Measurements from ENCODE around the gene CMIP. TPM values are rescaled to one million over a fixed set of nuclear protein-coding genes. Genes with fewer than 3 reads are reported as not detected.

The CMIP gene
- total RNA-seq, 3 donors from 2014 or later: 14.9 to 23.9 (median 17.6) TPM

- intact Hi-C loops (cut with DNase I; ENCODE audit: low total_unique reads): no loop called here
- Histone ChIP-seq H3K27ac (peak overlapping the region in 1 of 2 donors; percentile 15), H3K36me3 (no peaks in the 10 kb centered on the region), H3K4me3 (no peak overlapping the region), H3K9me3 (no peaks in the 10 kb centered on the region), H3K4me1 (peaks cover 0 to 4% of the 10 kb centered on the region in 2 donors), H3K27me3 (no peaks in the 10 kb centered on the region)
- no peak for TF ChIP-seq CTCF (IDR thresholded peaks at IDR 0.05)
- TF ChIP-seq POLR2AphosphoS5 (IDR thresholded peaks at IDR 0.05): no peak
- no peak for TF ChIP-seq POLR2A (IDR thresholded peaks at IDR 0.05)
- peak in 1 of 2 donors; percentile 12 for DNase-seq (ENCODE audit: low spot score in 2 of 2)
Observed at GRCh38 chr16:81515281-81515680, 70.7 kb downstream of the CMIP start.

- H3K9me3 ChIP-seq: no peaks in the 10 kb centered on the region
- no peak overlapping the region for H3K4me3 ChIP-seq
- intact Hi-C loops (cut with DNase I; ENCODE audit: low total_unique reads): no loop called here
- DNase-seq (ENCODE audit: low spot score in 2 of 2): peak in 1 of 2 donors; percentile 27
- H3K36me3 ChIP-seq: no peaks in the 10 kb centered on the region
- H3K27me3 ChIP-seq: no peaks in the 10 kb centered on the region
- peaks cover 0 to 4% of the 10 kb centered on the region in 2 donors for H3K4me1 ChIP-seq
- TF ChIP-seq POLR2AphosphoS5 (IDR thresholded peaks at IDR 0.05) (no peak), POLR2A (IDR thresholded peaks at IDR 0.05) (no peak), CTCF (IDR thresholded peaks at IDR 0.05) (no peak)
- H3K27ac ChIP-seq: peak overlapping the region in 1 of 2 donors; percentile 15
Observed at GRCh38 chr16:81515721-81516120, 71.1 kb downstream of the CMIP start.

- Histone ChIP-seq H3K4me1 (peaks cover 0 to 4% of the 10 kb centered on the region in 2 donors), H3K36me3 (no peaks in the 10 kb centered on the region), H3K4me3 (no peak overlapping the region), H3K9me3 (no peaks in the 10 kb centered on the region), H3K27me3 (no peaks in the 10 kb centered on the region), H3K27ac (peak overlapping the region in 1 of 2 donors; percentile 44)
- DNase-seq (ENCODE audit: low spot score in 2 of 2): peak in 1 of 2 donors; percentile 30
- intact Hi-C loops (cut with DNase I; ENCODE audit: low total_unique reads): no loop called here
- TF ChIP-seq POLR2AphosphoS5 (IDR thresholded peaks at IDR 0.05) (no peak), CTCF (IDR thresholded peaks at IDR 0.05) (no peak), POLR2A (IDR thresholded peaks at IDR 0.05) (no peak)
Observed at GRCh38 chr16:81516478-81517149, 72.0 kb downstream of the CMIP start.

- Histone ChIP-seq H3K27me3 (no peaks in the 10 kb centered on the region), H3K4me3 (no peak overlapping the region), H3K36me3 (no peaks in the 10 kb centered on the region), H3K4me1 (peaks cover 0 to 4% of the 10 kb centered on the region in 2 donors), H3K9me3 (no peaks in the 10 kb centered on the region), H3K27ac (peak overlapping the region in 1 of 2 donors; percentile 44)
- DNase-seq (ENCODE audit: low spot score in 2 of 2): no peak
- TF ChIP-seq CTCF (IDR thresholded peaks at IDR 0.05) (no peak), POLR2AphosphoS5 (IDR thresholded peaks at IDR 0.05) (no peak), POLR2A (IDR thresholded peaks at IDR 0.05) (no peak)
- intact Hi-C loops (cut with DNase I; ENCODE audit: low total_unique reads): no loop called here
Observed at GRCh38 chr16:81517150-81517499, 72.5 kb downstream of the CMIP start.

GRCh38 chr16:81517629-81518438 is 73.2 kb downstream of the CMIP start:
- Histone ChIP-seq H3K4me3 (peak overlapping the region in 1 of 3 donors; percentile 1), H3K9me3 (no peaks in the 10 kb centered on the region), H3K4me1 (peaks cover 0 to 4% of the 10 kb centered on the region in 2 donors), H3K27ac (peak overlapping the region; percentile 8 to 66), H3K36me3 (no peaks in the 10 kb centered on the region), H3K27me3 (no peaks in the 10 kb centered on the region)
- intact Hi-C loops (cut with DNase I; ENCODE audit: low total_unique reads): no loop called here
- no peak for TF ChIP-seq POLR2AphosphoS5 (IDR thresholded peaks at IDR 0.05)
- DNase-seq (ENCODE audit: low spot score in 2 of 2): peak in 1 of 2 donors; percentile 43
